Activated naive CD4-positive, alpha-beta T cell treated with anti-CD3 and anti-CD28 coated beads, Interleukin-2, amount 50 U/mL, for 72 hours (primary cell): ENCODE data around the gene HPCA. TPM values are rescaled to one million over a fixed set of nuclear protein-coding genes. Genes with fewer than 3 reads are reported as not detected.
A peak's percentile ranks its signal among the peaks of the same experiment; 100 is the strongest.
"Not testable (repeated sequence)": the region's sequence is repeated elsewhere in the genome, so short reads cannot be mapped to it uniquely, and the experiment has no call there.

Experiments used
- ATAC-seq, 2 donors: fragments of 150-1000 bp; cut with Tn5 transposase; 2 replicates each; pipeline ENCODE4 v1.10.0; 2021; ENCODE audit warnings: mild to moderate bottlenecking in 2 of 2, moderate library complexity in 2 of 2
- DNase-seq, 2 donors: peaks; one replicate each; pipeline ENCODE4 v3.0.0; 2021 to 2022; ENCODE audit warnings: low spot score in 2 of 2
- H3K27ac Mint-ChIP-seq, 2 donors: one replicate each; pipeline ENCODE4 v1.8.0; 2022; ENCODE audit warnings: mild to moderate bottlenecking in 2 of 2, mixed read lengths in 2 of 2
- H3K36me3 Mint-ChIP-seq, 2 donors: one replicate each; pipeline ENCODE4 v1.8.0; 2022; ENCODE audit warnings: mixed read lengths in 2 of 2
- H3K9me3 Mint-ChIP-seq, 2 donors: one replicate each; pipeline ENCODE4 v1.8.0; 2022; ENCODE audit warnings: mixed read lengths in 2 of 2
- total RNA-seq, 2 donors: library from RNA; stranded (reverse); gene quantifications; one replicate each; pipeline ENCODE4 v1.2.3, GENCODE V29; 2022

Gene HPCA
- total RNA-seq, 2 donors from 2014 or later = 0.35 to 0.87 TPM

GRCh38 chr1:32905588-32905987 lies 19.3 kb downstream of the HPCA start:
- not testable (repeated sequence) for DNase-seq, H3K27ac Mint-ChIP-seq, H3K9me3 Mint-ChIP-seq, ATAC-seq, H3K36me3 Mint-ChIP-seq

- DNase-seq (no peak), ATAC-seq (no peak)
- Mint-ChIP-seq H3K36me3 (no peaks in the 10 kb centered on the region), H3K27ac (no peak overlapping the region), H3K9me3 (no peaks in the 10 kb centered on the region)
Observed at GRCh38 chr1:32906654-32907053, 20.4 kb downstream of the HPCA start.

DNA sequence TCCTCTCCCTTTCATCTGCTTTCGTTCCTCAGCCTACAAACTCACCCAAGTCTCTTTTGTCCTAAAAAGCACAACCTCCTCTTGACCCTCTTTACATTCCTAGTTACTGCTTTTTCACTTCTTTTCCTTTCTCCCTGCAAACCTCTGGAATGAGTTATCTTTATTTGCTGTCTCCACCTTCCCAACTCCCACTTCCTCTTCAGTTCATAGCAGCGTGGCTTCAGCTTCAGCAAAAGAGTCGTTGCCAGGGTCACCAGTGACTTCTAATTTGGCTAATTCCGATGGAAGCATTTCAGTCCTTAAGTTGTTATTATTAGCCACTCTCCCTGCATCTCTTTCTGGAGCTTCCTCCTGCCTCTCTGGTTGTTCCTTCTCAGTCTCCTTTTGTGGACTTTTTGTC lies 21.1 kb downstream of the HPCA start:
- H3K27ac Mint-ChIP-seq = no peak overlapping the region
- H3K36me3 Mint-ChIP-seq = no peaks in the 10 kb centered on the region
- no peaks in the 10 kb centered on the region for H3K9me3 Mint-ChIP-seq
- DNase-seq (no peak), ATAC-seq (no peak)

DNA sequence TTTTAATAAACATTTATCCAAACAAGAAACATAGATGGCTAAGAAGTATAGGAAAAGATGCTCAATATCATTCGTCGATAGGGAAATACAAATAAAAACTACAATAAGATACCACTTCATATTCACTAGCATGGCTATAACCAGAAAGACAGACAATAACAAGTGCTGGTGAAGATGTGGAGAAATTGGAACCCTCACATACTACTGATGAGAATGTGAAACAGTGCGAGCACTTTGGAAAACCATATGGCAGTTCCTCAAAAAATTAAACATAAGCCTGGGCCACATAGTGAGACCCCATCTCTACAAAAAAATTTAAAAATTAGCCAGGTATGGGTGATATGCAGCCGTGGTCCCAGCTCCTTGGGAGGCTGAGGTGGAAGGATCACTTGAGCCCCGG lies 24.0 kb downstream of the HPCA start:
- H3K36me3 Mint-ChIP-seq = no peaks in the 10 kb centered on the region
- no peak for ATAC-seq
- no peak overlapping the region for H3K27ac Mint-ChIP-seq
- no peak for DNase-seq
- H3K9me3 Mint-ChIP-seq = no peaks in the 10 kb centered on the region

GRCh38 chr1:32915766-32916706 lies 29.7 kb downstream of the HPCA start:
- ATAC-seq = no peak
- Mint-ChIP-seq H3K9me3 (no peaks in the 10 kb centered on the region), H3K36me3 (no peaks in the 10 kb centered on the region), H3K27ac (no peak overlapping the region)
- DNase-seq = no peak

DNA sequence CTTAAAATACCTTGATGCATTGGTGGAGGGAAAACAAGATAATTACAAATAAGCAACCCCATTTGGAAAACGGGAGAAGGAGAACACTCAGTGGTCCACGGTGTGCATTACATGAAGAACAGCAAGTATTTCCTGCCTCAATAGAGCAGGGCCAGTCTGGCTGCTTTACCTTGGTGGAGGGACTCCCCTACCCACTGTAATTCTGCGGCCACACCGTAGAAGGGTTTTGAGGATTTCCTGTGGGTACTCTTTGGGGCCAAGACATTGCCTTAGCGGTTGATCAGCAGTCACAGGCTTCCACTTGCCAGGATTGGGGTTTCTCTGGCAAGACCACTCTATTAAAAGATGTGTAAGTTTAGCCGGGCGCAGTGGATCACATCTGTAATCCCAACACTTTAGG lies 31.2 kb downstream of the HPCA start:
- H3K9me3 Mint-ChIP-seq = no peaks in the 10 kb centered on the region
- no peak overlapping the region for H3K27ac Mint-ChIP-seq
- DNase-seq (no peak), ATAC-seq (peak in 1 of 2 donors; percentile 78)
- no peaks in the 10 kb centered on the region for H3K36me3 Mint-ChIP-seq

- Mint-ChIP-seq H3K9me3 (no peaks in the 10 kb centered on the region), H3K27ac (no peak overlapping the region), H3K36me3 (no peaks in the 10 kb centered on the region)
- DNase-seq = no peak
- no peak for ATAC-seq
Observed at GRCh38 chr1:32918179-32918578, 31.9 kb downstream of the HPCA start.

GRCh38 chr1:32919811-32920733 lies 33.8 kb downstream of the HPCA start:
- no peak for ATAC-seq
- H3K27ac Mint-ChIP-seq = no peak overlapping the region
- no peak for DNase-seq

GRCh38 chr1:32920833-32921232 lies 34.5 kb downstream of the HPCA start:
- DNase-seq (no peak), ATAC-seq (no peak)
- Mint-ChIP-seq H3K36me3 (no peaks in the 10 kb centered on the region), H3K27ac (no peak overlapping the region), H3K9me3 (no peaks in the 10 kb centered on the region)

More at GRCh38 chr1:32919811-32920733, 33.8 kb downstream of the HPCA start:
- no peaks in the 10 kb centered on the region for H3K9me3 Mint-ChIP-seq
- H3K36me3 Mint-ChIP-seq = no peaks in the 10 kb centered on the region

DNA sequence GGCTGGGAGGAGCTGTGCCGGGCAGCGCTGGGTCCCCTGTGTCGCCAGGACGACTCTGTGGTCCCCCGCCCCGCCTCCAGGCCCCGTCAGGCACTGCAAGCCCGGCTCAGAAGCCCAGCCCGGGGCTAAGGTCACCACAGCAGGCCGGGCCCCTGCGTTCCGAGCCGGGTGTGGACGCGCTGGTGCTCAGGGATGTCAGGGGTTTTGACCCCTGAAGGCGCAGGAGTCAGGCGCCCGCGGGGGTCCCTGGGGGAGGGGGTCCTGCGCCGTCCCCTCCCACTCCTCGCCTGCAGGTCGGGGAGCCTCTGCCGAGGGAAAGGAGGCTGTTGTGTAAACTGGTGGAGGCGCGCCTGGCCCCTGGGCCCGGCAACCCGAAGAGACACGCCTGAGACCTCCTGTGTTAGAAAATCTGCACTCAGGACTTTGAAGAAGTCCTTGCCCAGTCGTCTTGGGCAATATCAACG lies 38.6 kb downstream of the HPCA start:
- Mint-ChIP-seq H3K9me3 (no peaks in the 10 kb centered on the region), H3K27ac (no peak overlapping the region), H3K36me3 (peaks cover 0 to 4% of the 10 kb centered on the region in 2 donors)
- DNase-seq (peak in 1 of 2 donors; percentile 22), ATAC-seq (peak in 1 of 2 donors; percentile 63)

GRCh38 chr1:32925403-32926162 lies 39.3 kb downstream of the HPCA start:
- DNase-seq (no peak), ATAC-seq (peak; percentile 34 to 64)
- Mint-ChIP-seq H3K9me3 (no peaks in the 10 kb centered on the region), H3K36me3 (peaks cover 0 to 4% of the 10 kb centered on the region in 2 donors), H3K27ac (no peak overlapping the region)

GRCh38 chr1:32926562-32926961 lies 40.3 kb downstream of the HPCA start:
- no peaks in the 10 kb centered on the region for H3K9me3 Mint-ChIP-seq
- no peak overlapping the region for H3K27ac Mint-ChIP-seq
- H3K36me3 Mint-ChIP-seq = peaks cover 0 to 4% of the 10 kb centered on the region in 2 donors
- DNase-seq (no peak), ATAC-seq (no peak)

DNA sequence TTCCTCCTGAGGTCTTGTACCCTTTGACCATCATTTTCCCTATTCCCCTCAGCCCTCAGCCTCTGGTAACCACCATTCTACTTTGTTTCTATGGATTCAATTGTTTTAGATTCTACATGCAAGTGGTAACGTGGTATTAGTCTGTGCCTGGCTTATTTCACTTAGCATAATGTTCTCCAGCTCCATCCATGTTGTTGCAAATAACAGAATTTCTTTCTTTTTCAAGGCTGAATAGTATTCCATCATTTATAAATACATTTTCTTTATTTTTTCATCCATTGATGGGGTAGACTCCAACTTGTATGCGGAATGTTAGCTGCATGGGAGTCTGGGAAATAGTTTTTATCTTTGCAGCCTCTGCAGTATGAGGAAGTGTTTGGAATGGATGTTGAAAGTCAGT lies 41.1 kb downstream of the HPCA start:
- DNase-seq (no peak), ATAC-seq (no peak)
- Mint-ChIP-seq H3K36me3 (peaks cover 0 to 4% of the 10 kb centered on the region in 2 donors), H3K9me3 (no peaks in the 10 kb centered on the region), H3K27ac (no peak overlapping the region)

- H3K9me3 Mint-ChIP-seq = no peaks in the 10 kb centered on the region
- H3K27ac Mint-ChIP-seq = no peak overlapping the region
- H3K36me3 Mint-ChIP-seq = peaks cover 0 to 4% of the 10 kb centered on the region in 2 donors
- no peak for ATAC-seq
- DNase-seq = no peak
Observed at GRCh38 chr1:32928285-32928684, 42.0 kb downstream of the HPCA start.

- ATAC-seq (no peak), DNase-seq (no peak)
- H3K36me3 Mint-ChIP-seq = peaks cover 0 to 4% of the 10 kb centered on the region in 2 donors
- H3K27ac Mint-ChIP-seq = no peak overlapping the region
- no peaks in the 10 kb centered on the region for H3K9me3 Mint-ChIP-seq
Observed at GRCh38 chr1:32928715-32929114, 42.4 kb downstream of the HPCA start.

DNA sequence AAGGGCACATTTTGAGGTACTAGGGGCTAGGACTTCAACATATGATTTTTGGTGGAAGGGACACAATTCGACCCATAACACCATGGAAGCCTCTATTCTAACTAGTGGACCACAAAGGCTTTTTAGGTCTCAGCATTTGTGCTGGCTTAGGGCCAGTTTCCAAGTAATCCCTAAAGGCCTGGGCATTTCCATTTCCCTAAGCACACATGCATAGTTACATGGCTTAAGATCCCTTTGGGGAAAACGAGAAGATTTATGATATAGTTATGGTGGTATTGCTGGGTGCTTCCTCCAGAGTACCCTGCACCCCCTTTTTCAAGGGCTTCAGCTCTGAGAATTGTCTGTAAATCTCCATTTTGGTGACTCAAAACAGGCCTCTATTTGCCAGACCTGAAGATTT lies 43.1 kb downstream of the HPCA start:
- Mint-ChIP-seq H3K36me3 (peaks cover 0 to 4% of the 10 kb centered on the region in 2 donors), H3K9me3 (no peaks in the 10 kb centered on the region), H3K27ac (no peak overlapping the region)
- ATAC-seq (no peak), DNase-seq (no peak)
